CD14-positive monocyte (primary cell): ENCODE measurements around the gene ABCA7. TPM values are rescaled to one million over a fixed set of nuclear protein-coding genes. Genes with fewer than 3 reads are reported as not detected.

Experiments used
- DNase-seq, 3 donors: peaks; one replicate each; pipeline ENCODE4 v3.0.0-alpha.2; 2011 to 2022
- H2AFZ ChIP-seq: 2 replicates; pipeline ENCODE4 v1.6.0; 2012; ENCODE audit warnings: mild to moderate bottlenecking, low read depth, low read length, inconsistent platforms; ENCODE audit not compliant: insufficient read depth, poor library complexity, severe bottlenecking
- H3K27ac ChIP-seq, 2 donors: 1 replicate in 1 of 2; 2 replicates in 1 of 2; pipeline ENCODE4 v1.5.1; 2012 to 2013; ENCODE audit warnings: low read length in 2 of 2, control low read depth in 1 of 2, inconsistent platforms in 1 of 2, low read depth in 1 of 2, mild to moderate bottlenecking in 1 of 2
- H3K27me3 ChIP-seq, 2 donors: one replicate each; pipeline versions ENCODE4 v1.6.0 to v1.6.1; 2011 to 2013; ENCODE audit warnings: low read length in 2 of 2; ENCODE audit not compliant: control insufficient read depth in 2 of 2, insufficient read depth in 2 of 2
- H3K36me3 ChIP-seq, 2 donors: replicated peaks in 1 of 2; 1 replicate in 1 of 2; 2 replicates in 1 of 2; pipeline versions ENCODE4 v1.5.1 to v1.6.1; 2012 to 2013; ENCODE audit warnings: low read length in 2 of 2, control low read depth in 1 of 2, inconsistent platforms in 1 of 2, mild to moderate bottlenecking in 1 of 2; ENCODE audit not compliant: insufficient read depth in 2 of 2, control insufficient read depth in 1 of 2
- H3K4me1 ChIP-seq, 2 donors: 1 replicate in 1 of 2; 2 replicates in 1 of 2; pipeline versions ENCODE4 v1.5.1 to v1.6.1; 2012 to 2013; ENCODE audit warnings: low read length in 2 of 2, control low read depth in 1 of 2, inconsistent platforms in 1 of 2, mild to moderate bottlenecking in 1 of 2, moderate library complexity in 1 of 2; ENCODE audit not compliant: insufficient read depth in 2 of 2, control insufficient read depth in 1 of 2
- H3K4me2 ChIP-seq: replicated peaks from 2 replicates; pipeline ENCODE3; 2012; ENCODE audit warnings: low read length, moderate library complexity, mild to moderate bottlenecking; ENCODE audit not compliant: poor library complexity, severe bottlenecking; ENCODE audit errors: extremely low read depth
- H3K4me3 ChIP-seq, 3 experiments: fragments of 200-600 bp in 1 of 3; sonication (generic) in 1 of 3; replicated peaks in 1 of 3; 1 replicate in 2 of 3; 2 replicates in 1 of 3; pipeline ENCODE4 v1.5.1; 2011 to 2013; ENCODE audit warnings: low read length in 3 of 3, mild to moderate bottlenecking in 3 of 3, control low read depth in 2 of 3, low read depth in 2 of 3, inconsistent platforms in 1 of 3, moderate library complexity in 1 of 3
- H3K79me2 ChIP-seq: 2 replicates; pipeline ENCODE4 v1.6.0; 2012; ENCODE audit warnings: mild to moderate bottlenecking, control low read depth, inconsistent platforms, low read length, moderate library complexity; ENCODE audit not compliant: insufficient read depth
- H3K9ac ChIP-seq: 2 replicates; pipeline ENCODE4 v1.6.0; 2017; ENCODE audit warnings: low read length, mild to moderate bottlenecking; ENCODE audit not compliant: insufficient read depth, poor library complexity, severe bottlenecking
- H3K9me3 ChIP-seq, 2 donors: replicated peaks in 1 of 2; 1 replicate in 1 of 2; 2 replicates in 1 of 2; pipeline versions ENCODE4 v1.5.1 to v1.6.1; 2012 to 2013; ENCODE audit warnings: low read length in 2 of 2, control low read depth in 1 of 2; ENCODE audit not compliant: control insufficient read depth in 1 of 2, insufficient read depth in 1 of 2
- H4K20me1 ChIP-seq: 2 replicates; pipeline ENCODE4 v1.6.0; 2012; ENCODE audit warnings: mild to moderate bottlenecking, low read length, control low read depth, moderate library complexity; ENCODE audit not compliant: insufficient read depth
- H3K27ac Mint-ChIP-seq, 7 donors: one replicate each; pipeline ENCODE4 v1.8.0; 2020; ENCODE audit warnings: mild to moderate bottlenecking in 7 of 7, mixed read lengths in 7 of 7, moderate library complexity in 6 of 7, inconsistent platforms in 2 of 7
- H3K27me3 Mint-ChIP-seq, 3 donors: one replicate each; pipeline ENCODE4 v1.8.0; 2021 to 2022; ENCODE audit warnings: low read depth in 3 of 3, mild to moderate bottlenecking in 3 of 3, mixed read lengths in 3 of 3, moderate library complexity in 3 of 3, inconsistent platforms in 1 of 3
- H3K36me3 Mint-ChIP-seq, 2 donors: one replicate each; pipeline ENCODE4 v1.8.0; 2020; ENCODE audit warnings: mixed read lengths in 2 of 2, inconsistent platforms in 1 of 2, mild to moderate bottlenecking in 1 of 2
- H3K4me1 Mint-ChIP-seq: one replicate; pipeline ENCODE4 v1.8.0; 2020; ENCODE audit warnings: mild to moderate bottlenecking, mixed read lengths
- H3K4me3 Mint-ChIP-seq, 2 donors: one replicate each; pipeline ENCODE4 v1.8.0; 2020; ENCODE audit warnings: mild to moderate bottlenecking in 2 of 2, mixed read lengths in 2 of 2, moderate library complexity in 1 of 2
- H3K9me3 Mint-ChIP-seq, 7 donors: one replicate each; pipeline ENCODE4 v1.8.0; 2020 to 2022; ENCODE audit warnings: mixed read lengths in 7 of 7, mild to moderate bottlenecking in 6 of 7, moderate library complexity in 6 of 7, inconsistent platforms in 2 of 7
- CTCF ChIP-seq: fragments of 200-600 bp; IDR thresholded peaks from one replicate; pipeline ENCODE4 v1.8.0; 2022; ENCODE audit warnings: antibody characterized with exemption, mild to moderate bottlenecking
- WGBS: methylation state at CpG from one replicate; pipeline ENCODE4 v1.1.5; 2013; ENCODE audit warnings: missing lambda C conversion rate; ENCODE audit not compliant: insufficient coverage; 5-methylcytosine and 5-hydroxymethylcytosine counted together
- intact Hi-C, 2 donors: fragments of 100-400 bp; cut with micrococcal nuclease; formaldehyde crosslinking; loops; one replicate each; pipeline versions ENCODE4 v1.15.0 to v1.15.1; 2023
- polyA plus RNA-seq, 3 donors: library from polyadenylated mRNA; depleted of rRNA in 1 of 3; unstranded in 2 of 3; stranded (reverse) in 1 of 3; fragments of 300-500 nt in 2 of 3; fragments of >200 nt in 1 of 3; fragmentation: Illumina TruSeq in 2 of 3; gene quantifications; 1 replicate in 2 of 3; 2 replicates in 1 of 3; pipeline ENCODE4 v1.2.3, GENCODE V29; 2012 to 2021

The ABCA7 gene
- polyA plus RNA-seq, 3 donors = 1.7 to 104 (median 7.8) TPM

- no peak overlapping the region for H3K9ac ChIP-seq
- H3K9me3 ChIP-seq = peaks cover 20 to 21% of the 10 kb centered on the region in 2 donors
- no peak overlapping the region for H3K27ac ChIP-seq
- intact Hi-C loops = no loop called here
- peaks cover 0 to 9% (median 0%) of the 10 kb centered on the region in 3 donors for H3K27me3 Mint-ChIP-seq
- peaks cover 48 to 73% of the 10 kb centered on the region in 2 donors for H3K36me3 ChIP-seq
- no peak overlapping the region for H3K4me3 Mint-ChIP-seq
- peaks cover 53 to 63% of the 10 kb centered on the region in 2 donors for H3K36me3 Mint-ChIP-seq
- WGBS = 94% methylated on average over 30 of the region's 31 CpGs
- H3K9me3 Mint-ChIP-seq = peaks cover 17 to 33% (median 24%) of the 10 kb centered on the region in 7 donors
- no peak overlapping the region for H3K4me3 ChIP-seq
- H3K4me2 ChIP-seq = no peak overlapping the region
- no peak for TF ChIP-seq CTCF
- H3K4me1 ChIP-seq = no peaks in the 10 kb centered on the region
- no peak for DNase-seq
- H3K27ac Mint-ChIP-seq = peak overlapping the region in 1 of 7 donors; percentile 11
- H3K27me3 ChIP-seq = no peaks in the 10 kb centered on the region
- peaks cover 3% of the 10 kb centered on the region for H3K4me1 Mint-ChIP-seq
- no peak overlapping the region for H2AFZ ChIP-seq
- H4K20me1 ChIP-seq = peaks cover 15% of the 10 kb centered on the region
- no peaks in the 10 kb centered on the region for H3K79me2 ChIP-seq
These were observed 13.5 kb downstream of the ABCA7 start for GRCh38 chr19:1053176-1054101.

- Mint-ChIP-seq H3K27me3 (peaks cover 0 to 9% (median 0%) of the 10 kb centered on the region in 3 donors), H3K27ac (peak overlapping the region in 1 of 7 donors; percentile 30), H3K36me3 (peaks cover 56 to 63% of the 10 kb centered on the region in 2 donors), H3K9me3 (peaks cover 17 to 34% (median 28%) of the 10 kb centered on the region in 7 donors), H3K4me1 (peaks cover 3% of the 10 kb centered on the region), H3K4me3 (no peak overlapping the region)
- 94% methylated on average over 13 of the region's 28 CpGs for WGBS
- Histone ChIP-seq H4K20me1 (peaks cover 10% of the 10 kb centered on the region), H3K27ac (no peak overlapping the region), H3K9me3 (peaks cover 21 to 25% of the 10 kb centered on the region in 2 donors), H3K9ac (no peak overlapping the region), H3K4me2 (no peak overlapping the region), H2AFZ (no peak overlapping the region), H3K27me3 (no peaks in the 10 kb centered on the region), H3K4me1 (no peaks in the 10 kb centered on the region), H3K4me3 (no peak overlapping the region), H3K79me2 (no peaks in the 10 kb centered on the region), H3K36me3 (peaks cover 52 to 72% of the 10 kb centered on the region in 2 donors)
- DNase-seq = no peak
- TF ChIP-seq CTCF = no peak
- intact Hi-C loops = no loop called here
These were observed 14.5 kb downstream of the ABCA7 start for GRCh38 chr19:1054102-1055027.
